Lung (tissue), 12 donors: ENCODE data around the gene IGSF21. TPM values are rescaled to one million over a fixed set of nuclear protein-coding genes. Genes with fewer than 3 reads are reported as not detected.

Experiments
- ATAC-seq: fragments of 200-7000 bp; cut with Tn5 transposase; one replicate; pipeline ENCODE4 v1.9.1; 2020; ENCODE audit warnings: moderate number of reproducible peaks; ENCODE audit not compliant: insufficient read depth, low FRiP score
- DNase-seq, 3 donors: peaks; one replicate each; pipeline ENCODE4 v3.0.0-alpha.2; 2013 to 2017
- H3K27ac ChIP-seq, 2 donors: one replicate each; pipeline ENCODE4 v1.5.1; 2013; ENCODE audit warnings: mild to moderate bottlenecking in 2 of 2, moderate library complexity in 2 of 2, control low read depth in 1 of 2, inconsistent platforms in 1 of 2, low read depth in 1 of 2, low read length in 1 of 2
- H3K27me3 ChIP-seq, 3 donors: one replicate each; pipeline ENCODE4 v1.5.1; 2013; ENCODE audit warnings: low read length in 2 of 3; ENCODE audit not compliant: control insufficient read depth in 3 of 3, insufficient read depth in 3 of 3
- H3K36me3 ChIP-seq, 4 donors: one replicate each; pipeline ENCODE4 v1.5.1; 2013; ENCODE audit warnings: low read length in 4 of 4, mild to moderate bottlenecking in 1 of 4, moderate library complexity in 1 of 4; ENCODE audit not compliant: control insufficient read depth in 4 of 4, insufficient read depth in 4 of 4
- H3K4me1 ChIP-seq, 5 donors: one replicate each; pipeline ENCODE4 v1.5.1; 2013; ENCODE audit warnings: low read length in 5 of 5, mild to moderate bottlenecking in 2 of 5, moderate library complexity in 1 of 5; ENCODE audit not compliant: control insufficient read depth in 5 of 5, insufficient read depth in 5 of 5
- H3K4me3 ChIP-seq: one replicate; pipeline ENCODE4 v1.5.1; 2013; ENCODE audit warnings: mild to moderate bottlenecking, control low read depth, moderate library complexity
- H3K9ac ChIP-seq, 2 donors: one replicate each; pipeline ENCODE4 v1.5.1; 2013; ENCODE audit warnings: low read length in 2 of 2, control low read depth in 1 of 2; ENCODE audit not compliant: insufficient read depth in 1 of 2
- H3K9me3 ChIP-seq, 4 donors: one replicate each; pipeline ENCODE4 v1.5.1; 2013; ENCODE audit warnings: low read length in 3 of 4, mild to moderate bottlenecking in 1 of 4, moderate library complexity in 1 of 4; ENCODE audit not compliant: control insufficient read depth in 4 of 4, insufficient read depth in 3 of 4
- WGBS, 2 donors: extraction: QIAGEN DNeasy Blood & Tissue Kit; methylation state at CpG; one replicate each; pipeline ENCODE4 v1.1.7; 2013; 5-methylcytosine and 5-hydroxymethylcytosine counted together
- polyA plus RNA-seq, 2 donors: library from polyadenylated mRNA; stranded (reverse); fragments of 200-250 nt; gene quantifications; one replicate each; pipeline ENCODE4 v1.2.1, GENCODE V29; 2013
- total RNA-seq, 2 donors: library from RNA; depleted of rRNA in 1 of 2; stranded (reverse); fragments of >200 nt in 1 of 2; gene quantifications; one replicate each; pipeline ENCODE4 v1.2.1, GENCODE V29; 2014 to 2021
- TF ChIP-seq, protein P1 (sequence below): IDR thresholded peaks from 2 replicates; pipeline ENCODE4 v1.5.1; 2012; ENCODE audit warnings: mild to moderate bottlenecking; ENCODE audit errors: control extremely low read depth, extremely low read depth
- donor health status: control.
- donor health status: control.
- donor health status: Bipolar disorder and iron deficiency.
- donor health status: healthy.
- donor health status: DM: yes; HTN: yes; CAD: no.

Gene IGSF21
- total and polyA plus RNA-seq, 4 donors: 0.18 to 2.6 (median 0.62) TPM

- no peaks in the 10 kb centered on the region for H3K4me1 ChIP-seq
- no peak for ATAC-seq
- TF ChIP-seq, protein P1, sequence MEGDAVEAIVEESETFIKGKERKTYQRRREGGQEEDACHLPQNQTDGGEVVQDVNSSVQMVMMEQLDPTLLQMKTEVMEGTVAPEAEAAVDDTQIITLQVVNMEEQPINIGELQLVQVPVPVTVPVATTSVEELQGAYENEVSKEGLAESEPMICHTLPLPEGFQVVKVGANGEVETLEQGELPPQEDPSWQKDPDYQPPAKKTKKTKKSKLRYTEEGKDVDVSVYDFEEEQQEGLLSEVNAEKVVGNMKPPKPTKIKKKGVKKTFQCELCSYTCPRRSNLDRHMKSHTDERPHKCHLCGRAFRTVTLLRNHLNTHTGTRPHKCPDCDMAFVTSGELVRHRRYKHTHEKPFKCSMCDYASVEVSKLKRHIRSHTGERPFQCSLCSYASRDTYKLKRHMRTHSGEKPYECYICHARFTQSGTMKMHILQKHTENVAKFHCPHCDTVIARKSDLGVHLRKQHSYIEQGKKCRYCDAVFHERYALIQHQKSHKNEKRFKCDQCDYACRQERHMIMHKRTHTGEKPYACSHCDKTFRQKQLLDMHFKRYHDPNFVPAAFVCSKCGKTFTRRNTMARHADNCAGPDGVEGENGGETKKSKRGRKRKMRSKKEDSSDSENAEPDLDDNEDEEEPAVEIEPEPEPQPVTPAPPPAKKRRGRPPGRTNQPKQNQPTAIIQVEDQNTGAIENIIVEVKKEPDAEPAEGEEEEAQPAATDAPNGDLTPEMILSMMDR: no peak
- no peak for DNase-seq
- peaks cover 0 to 6% (median 0%) of the 10 kb centered on the region in 4 donors for H3K9me3 ChIP-seq
- no peak overlapping the region for H3K4me3 ChIP-seq
- 74 to 78% methylated on average over 5 of the region's 5 CpGs for WGBS, 2 donors
- H3K9ac ChIP-seq: no peak overlapping the region
- peaks cover 0 to 30% (median 5%) of the 10 kb centered on the region in 3 donors for H3K27me3 ChIP-seq
- H3K36me3 ChIP-seq: no peaks in the 10 kb centered on the region
- H3K27ac ChIP-seq: no peak overlapping the region
These were observed 79.5 kb downstream of the IGSF21 start for GRCh38 chr1:18187054-18187453.

- DNase-seq (no peak), ATAC-seq (no peak)
- H3K27ac ChIP-seq: no peak overlapping the region
- 88 to 94% methylated on average over 9 of the region's 9 CpGs for WGBS, 2 donors
- no peak overlapping the region for H3K9ac ChIP-seq
- peaks cover 0 to 28% (median 5%) of the 10 kb centered on the region in 3 donors for H3K27me3 ChIP-seq
- peaks cover 0 to 4% (median 0%) of the 10 kb centered on the region in 4 donors for H3K9me3 ChIP-seq
- no peak overlapping the region for H3K4me3 ChIP-seq
- TF ChIP-seq, protein P1: no peak
- H3K36me3 ChIP-seq: no peaks in the 10 kb centered on the region
- H3K4me1 ChIP-seq: no peaks in the 10 kb centered on the region
These were observed 81.4 kb downstream of the IGSF21 start for GRCh38 chr1:18188820-18189517.

DNA sequence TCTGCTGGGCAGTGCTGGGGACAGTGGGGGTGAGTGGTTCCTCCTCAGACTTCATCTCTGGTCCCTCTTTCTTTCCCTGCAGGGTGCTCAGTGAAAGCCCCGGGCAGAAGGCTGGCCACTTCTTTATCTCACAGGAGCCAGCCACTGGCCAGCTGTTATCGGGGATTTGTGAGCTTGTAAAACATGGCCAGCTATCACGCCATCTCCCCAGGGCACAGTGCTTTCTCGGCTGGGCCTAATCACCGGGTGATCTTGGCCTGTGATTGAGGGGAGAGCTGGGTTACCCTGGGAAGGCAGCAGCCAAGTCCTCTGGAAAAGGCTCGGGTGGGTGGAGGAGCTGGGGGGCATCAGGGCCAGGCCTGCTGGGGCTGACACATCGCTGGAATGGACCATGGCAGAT, 83.0 kb downstream of the IGSF21 start:
- peaks cover 0 to 21% (median 5%) of the 10 kb centered on the region in 3 donors for H3K27me3 ChIP-seq
- DNase-seq (no peak), ATAC-seq (no peak)

More for the DNA sequence above, 83.0 kb downstream of the IGSF21 start:
- H3K27ac ChIP-seq: no peak overlapping the region
- H3K4me3 ChIP-seq: no peak overlapping the region
- TF ChIP-seq, protein P1: no peak
- no peak overlapping the region for H3K9ac ChIP-seq
- WGBS, 2 donors: 35 to 45% methylated on average over 7 of the region's 7 CpGs
- H3K36me3 ChIP-seq: no peaks in the 10 kb centered on the region
- H3K4me1 ChIP-seq: no peaks in the 10 kb centered on the region
- H3K9me3 ChIP-seq: peaks cover 0 to 4% (median 0%) of the 10 kb centered on the region in 4 donors
